Glutamatergic neuron (in vitro differentiated cells): ENCODE data around the gene ETS1. TPM values are rescaled to one million over a fixed set of nuclear protein-coding genes. Genes with fewer than 3 reads are reported as not detected.

ENCODE experiments used
- DNase-seq: peaks from one replicate; pipeline ENCODE4 v3.0.0; 2022
- H3K27ac Mint-ChIP-seq: one replicate; pipeline ENCODE4 v1.8.0; 2020; ENCODE audit warnings: mild to moderate bottlenecking, mixed read lengths, inconsistent platforms; ENCODE audit not compliant: unreplicated experiment
- H3K27me3 Mint-ChIP-seq: one replicate; pipeline ENCODE4 v1.8.0; 2020; ENCODE audit warnings: mild to moderate bottlenecking, moderate library complexity, mixed read lengths, inconsistent platforms; ENCODE audit not compliant: unreplicated experiment
- H3K36me3 Mint-ChIP-seq: one replicate; pipeline ENCODE4 v1.8.0; 2020; ENCODE audit warnings: mild to moderate bottlenecking, mixed read lengths, inconsistent platforms; ENCODE audit not compliant: unreplicated experiment
- H3K4me1 Mint-ChIP-seq: one replicate; pipeline ENCODE4 v1.8.0; 2020; ENCODE audit warnings: mild to moderate bottlenecking, low read depth, mixed read lengths, inconsistent platforms; ENCODE audit not compliant: unreplicated experiment
- H3K4me3 Mint-ChIP-seq: one replicate; pipeline ENCODE4 v1.8.0; 2020; ENCODE audit warnings: mild to moderate bottlenecking, mixed read lengths, inconsistent platforms; ENCODE audit not compliant: unreplicated experiment
- H3K9me3 Mint-ChIP-seq: one replicate; pipeline ENCODE4 v1.8.0; 2020; ENCODE audit warnings: mild to moderate bottlenecking, moderate library complexity, mixed read lengths, inconsistent platforms; ENCODE audit not compliant: unreplicated experiment
- total RNA-seq: library from RNA; stranded (reverse); fragmentation: NEBNext Ultra II Directional; extraction: Animal tissue kit (Norgen Biotek cat#: 25700); gene quantifications from one replicate; pipeline ENCODE4 v1.2.1, GENCODE V29; 2021; ENCODE audit not compliant: unreplicated experiment
- TF ChIP-seq, protein P1 (sequence below): fragments of 200-600 bp; sonication (generic); IDR thresholded peaks from one replicate; pipeline ENCODE4 v1.5.0; 2021; ENCODE audit not compliant: partially characterized antibody, unreplicated experiment

Gene ETS1
- total RNA-seq, 1 donor from 2014 or later: 1.0 TPM

DNA sequence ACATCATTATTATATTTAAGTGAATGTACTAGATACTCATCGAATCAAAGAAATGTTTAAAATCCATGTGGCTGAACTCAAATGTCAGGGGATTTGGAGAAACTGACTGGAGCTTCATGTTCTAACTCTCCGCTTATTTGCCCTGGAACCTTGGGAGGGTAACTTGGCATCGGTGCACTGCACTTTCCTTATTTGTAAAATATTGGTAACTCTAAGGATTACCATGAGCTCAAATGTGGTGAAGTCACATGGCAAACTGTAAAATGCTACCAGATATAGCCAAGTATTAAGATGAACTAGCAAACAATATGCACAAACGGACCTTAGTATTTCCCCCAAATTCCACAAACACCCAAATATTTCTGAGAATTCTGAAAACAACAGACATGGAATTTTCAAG is 75.6 kb downstream of the ETS1 start:
- no peak overlapping the region for H3K4me3 Mint-ChIP-seq
- no peaks in the 10 kb centered on the region for H3K36me3 Mint-ChIP-seq
- no peaks in the 10 kb centered on the region for H3K9me3 Mint-ChIP-seq
- peaks cover 8% of the 10 kb centered on the region for H3K27me3 Mint-ChIP-seq
- H3K27ac Mint-ChIP-seq: no peak overlapping the region
- TF ChIP-seq, protein P1, sequence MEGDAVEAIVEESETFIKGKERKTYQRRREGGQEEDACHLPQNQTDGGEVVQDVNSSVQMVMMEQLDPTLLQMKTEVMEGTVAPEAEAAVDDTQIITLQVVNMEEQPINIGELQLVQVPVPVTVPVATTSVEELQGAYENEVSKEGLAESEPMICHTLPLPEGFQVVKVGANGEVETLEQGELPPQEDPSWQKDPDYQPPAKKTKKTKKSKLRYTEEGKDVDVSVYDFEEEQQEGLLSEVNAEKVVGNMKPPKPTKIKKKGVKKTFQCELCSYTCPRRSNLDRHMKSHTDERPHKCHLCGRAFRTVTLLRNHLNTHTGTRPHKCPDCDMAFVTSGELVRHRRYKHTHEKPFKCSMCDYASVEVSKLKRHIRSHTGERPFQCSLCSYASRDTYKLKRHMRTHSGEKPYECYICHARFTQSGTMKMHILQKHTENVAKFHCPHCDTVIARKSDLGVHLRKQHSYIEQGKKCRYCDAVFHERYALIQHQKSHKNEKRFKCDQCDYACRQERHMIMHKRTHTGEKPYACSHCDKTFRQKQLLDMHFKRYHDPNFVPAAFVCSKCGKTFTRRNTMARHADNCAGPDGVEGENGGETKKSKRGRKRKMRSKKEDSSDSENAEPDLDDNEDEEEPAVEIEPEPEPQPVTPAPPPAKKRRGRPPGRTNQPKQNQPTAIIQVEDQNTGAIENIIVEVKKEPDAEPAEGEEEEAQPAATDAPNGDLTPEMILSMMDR: no peak
- no peak for DNase-seq
- H3K4me1 Mint-ChIP-seq: no peaks in the 10 kb centered on the region

DNA sequence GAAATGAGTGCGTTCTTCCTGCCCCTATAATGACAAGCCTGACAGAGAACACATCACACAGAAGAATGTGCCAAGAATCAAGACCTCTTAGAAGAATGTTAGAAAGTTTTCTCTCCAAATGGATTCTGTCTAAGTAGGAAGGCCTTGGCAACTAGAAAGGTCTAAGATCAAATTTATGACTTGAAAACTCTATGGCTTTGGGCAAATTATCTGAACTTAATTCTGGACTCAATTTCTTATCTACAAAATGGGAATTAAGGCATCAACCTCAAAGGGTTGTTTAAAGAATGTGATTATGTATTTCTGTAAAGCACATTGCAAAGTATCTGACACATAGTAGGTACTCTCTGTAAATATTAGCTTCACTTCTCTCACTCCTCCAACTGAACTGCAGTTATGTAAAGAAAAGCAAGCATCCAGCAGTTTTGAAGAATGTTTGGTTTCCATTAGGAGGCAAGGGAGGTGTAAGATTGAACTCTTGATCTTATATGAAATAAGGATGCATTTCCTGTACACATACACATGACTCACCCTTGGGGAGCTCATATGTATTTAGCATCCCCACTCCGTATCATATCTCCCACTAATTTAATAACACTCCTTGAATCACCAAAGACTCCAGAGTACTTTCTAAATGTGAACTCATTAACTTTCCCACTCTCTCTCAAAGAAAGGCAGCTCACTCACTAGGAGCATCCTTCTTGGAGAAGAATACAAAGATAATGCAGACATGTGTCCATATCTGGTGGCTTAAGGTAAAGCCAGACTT is 77.6 kb downstream of the ETS1 start:
- TF ChIP-seq, protein P1: no peak
- H3K27ac Mint-ChIP-seq: no peak overlapping the region
- H3K27me3 Mint-ChIP-seq: peaks cover 5% of the 10 kb centered on the region
- H3K4me3 Mint-ChIP-seq: no peak overlapping the region
- no peaks in the 10 kb centered on the region for H3K9me3 Mint-ChIP-seq
- H3K36me3 Mint-ChIP-seq: no peaks in the 10 kb centered on the region
- peaks cover 9% of the 10 kb centered on the region for H3K4me1 Mint-ChIP-seq
- no peak for DNase-seq

DNA sequence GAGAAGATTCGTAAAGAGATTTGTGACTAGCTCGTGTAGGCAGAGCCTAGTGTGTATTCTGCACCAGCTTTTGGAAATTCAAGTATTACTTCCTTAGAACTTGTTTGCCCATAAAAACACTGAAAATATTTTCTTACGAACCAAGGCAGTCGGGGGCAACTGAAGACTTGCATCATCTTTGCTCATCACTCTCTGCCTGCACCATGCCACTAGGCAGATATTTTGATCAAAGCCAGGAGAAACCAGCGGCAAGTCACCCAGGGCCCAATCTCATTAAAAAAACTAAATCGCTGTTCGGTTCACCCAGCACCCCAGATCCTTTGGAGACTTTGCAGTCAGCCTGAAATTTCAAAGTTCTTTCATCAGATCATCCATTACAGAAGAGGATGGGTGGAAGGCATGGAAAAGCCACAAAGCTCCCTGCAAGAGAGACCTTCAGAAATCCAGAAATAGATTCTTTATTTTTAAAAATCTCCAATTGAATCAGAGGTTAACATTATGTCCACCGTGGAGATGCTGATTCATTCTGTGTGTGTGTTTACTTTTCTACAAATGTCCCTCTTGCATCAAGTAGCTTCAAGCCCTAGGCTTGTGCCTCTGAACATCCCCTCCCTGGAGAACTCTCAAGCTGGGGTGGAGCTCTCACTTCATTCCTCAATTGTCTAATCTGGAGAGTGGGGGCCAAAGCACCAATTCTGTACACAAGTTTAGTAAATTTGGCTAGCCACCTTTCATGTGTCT is 78.4 kb downstream of the ETS1 start:
- Mint-ChIP-seq H3K9me3 (no peaks in the 10 kb centered on the region), H3K4me3 (no peak overlapping the region), H3K36me3 (no peaks in the 10 kb centered on the region), H3K4me1 (peaks cover 9% of the 10 kb centered on the region), H3K27ac (no peak overlapping the region), H3K27me3 (peaks cover 7% of the 10 kb centered on the region)
- no peak for DNase-seq
- TF ChIP-seq, protein P1: no peak

DNA sequence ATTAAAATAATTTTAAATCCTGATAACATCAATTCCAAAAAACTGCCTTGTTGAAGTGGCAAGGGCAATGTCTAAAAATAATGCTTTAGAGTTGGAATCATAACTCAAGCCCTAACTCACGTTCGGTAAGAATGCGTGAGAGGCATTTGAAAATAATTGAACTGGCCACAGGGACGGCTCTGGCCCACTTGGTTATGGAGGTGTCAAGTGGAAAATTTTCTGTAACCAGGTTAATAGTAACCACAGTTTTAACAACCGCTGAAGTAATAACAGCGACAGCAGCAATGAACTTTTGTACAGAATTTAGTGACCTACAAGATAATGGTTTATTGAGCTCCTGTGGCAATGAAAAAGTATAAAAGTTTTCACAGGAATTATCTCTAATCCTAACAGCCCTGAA is 79.4 kb downstream of the ETS1 start:
- no peak for DNase-seq
- Mint-ChIP-seq H3K27me3 (peaks cover 5% of the 10 kb centered on the region), H3K4me3 (no peak overlapping the region), H3K27ac (no peak overlapping the region), H3K9me3 (no peaks in the 10 kb centered on the region), H3K4me1 (peaks cover 13% of the 10 kb centered on the region), H3K36me3 (no peaks in the 10 kb centered on the region)
- TF ChIP-seq, protein P1: no peak

DNA sequence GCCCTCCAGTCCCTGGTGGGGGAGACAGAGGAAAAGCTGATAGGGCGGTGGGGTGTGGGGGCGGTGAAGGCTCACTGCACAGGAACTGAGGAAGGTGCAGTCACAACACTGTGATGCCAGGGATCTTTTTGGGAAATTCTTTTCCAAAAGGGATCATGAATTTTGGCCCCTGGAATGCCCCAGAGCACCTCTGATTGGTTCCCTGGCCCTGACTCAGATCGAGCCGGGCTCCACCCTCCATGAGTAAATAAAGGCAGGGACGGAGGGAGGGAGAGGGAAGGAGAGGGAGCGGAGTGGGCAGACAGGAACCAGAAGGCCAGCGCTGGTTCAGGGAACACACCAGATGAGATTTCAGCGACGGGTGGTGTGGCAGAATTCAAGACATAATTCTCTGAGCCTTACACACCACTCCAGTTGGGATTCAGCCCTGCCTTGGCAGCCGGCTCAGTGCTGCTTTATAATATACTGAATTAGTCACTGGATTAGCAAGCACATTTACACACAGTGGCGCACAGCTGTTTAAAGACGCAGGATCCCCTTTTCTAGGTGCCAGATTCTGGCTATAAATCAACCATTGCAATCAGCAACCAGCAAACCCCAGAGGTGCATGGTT is 80.3 kb downstream of the ETS1 start:
- DNase-seq: no peak
- Mint-ChIP-seq H3K9me3 (no peaks in the 10 kb centered on the region), H3K4me1 (peaks cover 13% of the 10 kb centered on the region), H3K36me3 (no peaks in the 10 kb centered on the region), H3K27ac (no peak overlapping the region), H3K4me3 (no peak overlapping the region), H3K27me3 (peaks cover 7% of the 10 kb centered on the region)
- TF ChIP-seq, protein P1: no peak
